A549 (cell line): ENCODE measurements around the gene BRD1.

ENCODE experiments used
- CEBPB ChIP-seq, 2 experiments: fragments of >200 bp in 1 of 2; sonication (Bioruptor Twin) in 1 of 2; formaldehyde crosslinking in 1 of 2; IDR thresholded peaks; 2 replicates each; pipeline ENCODE4 v1.6.1; 2012 to 2016
- CTCF ChIP-seq: fragments of >200 bp; sonication (Bioruptor Twin); formaldehyde crosslinking; IDR thresholded peaks from 3 replicates; pipeline ENCODE4 v1.5.1; 2016
- EHF ChIP-seq: fragments of 250-450 bp; sonication (Bioruptor Pico); IDR thresholded peaks from 2 replicates; pipeline ENCODE4 v1.5.0; 2020; ENCODE audit warnings: mild to moderate bottlenecking
- EP300 ChIP-seq, 2 experiments: fragments of >200 bp; sonication (Bioruptor Twin); formaldehyde crosslinking; IDR thresholded peaks; 2 replicates in 1 of 2; 3 replicates in 1 of 2; pipeline ENCODE4 v1.6.1; 2016 to 2017
- HEYL ChIP-seq: fragments of 250-450 bp; sonication (Bioruptor Pico); IDR thresholded peaks from 2 replicates; pipeline ENCODE4 v1.8.0; 2021; ENCODE audit warnings: mild to moderate bottlenecking, moderate library complexity
- MAFK ChIP-seq: fragments of 450-650 bp; IDR thresholded peaks from 2 replicates; pipeline ENCODE4 v1.6.1; 2014; ENCODE audit not compliant: partially characterized antibody
- NPAS2 ChIP-seq: fragments of 250-450 bp; sonication (Bioruptor Pico); IDR thresholded peaks from 2 replicates; pipeline ENCODE4 v1.8.0; 2022; ENCODE audit warnings: mild to moderate bottlenecking, moderate library complexity, borderline replicate concordance
- POLR2A ChIP-seq: IDR thresholded peaks from 2 replicates; pipeline ENCODE4 v1.6.1; 2012; ENCODE audit warnings: mild to moderate bottlenecking, low read length
- POLR2AphosphoS2 ChIP-seq: conservative IDR thresholded peaks from 2 replicates; pipeline ENCODE4 v1.6.1; 2012; ENCODE audit warnings: low read length, improper control_type of control experiment, inconsistent platforms
- RCOR1 ChIP-seq: fragments of 150-350 bp; IDR thresholded peaks from 2 replicates; pipeline ENCODE4 v1.6.1; 2014; ENCODE audit warnings: antibody characterized with exemption, low read length, low read depth
- TP53 ChIP-seq: fragments of 250-450 bp; sonication (Bioruptor Pico); IDR thresholded peaks from 2 replicates; pipeline ENCODE4 v1.5.0; 2021; ENCODE audit warnings: mild to moderate bottlenecking, moderate library complexity

GRCh38 chr22:49812838-49813237 is 14.8 kb downstream of the BRD1 start:
- TF ChIP-seq HEYL (CRISPR knock-in tag) (no peak), TP53 (CRISPR knock-in tag) (no peak), CTCF (no peak), CEBPB (IDR thresholded peaks at IDR 0.05) (no peak), MAFK (no peak), POLR2AphosphoS2 (no peak), EP300 (IDR thresholded peaks at IDR 0.05) (no peak), POLR2A (no peak), EHF (no peak), NPAS2 (CRISPR knock-in tag) (no peak), RCOR1 (no peak)
